Trophoblast cell (in vitro differentiated cells and primary cell): ENCODE data around the gene IFNG.

Experiments
- DNase-seq, 2 donors: peaks; one replicate each; pipeline ENCODE4 v3.0.0-alpha.2; 2016
- H2AFZ ChIP-seq: 2 replicates; pipeline ENCODE4 v1.6.1; 2013; ENCODE audit warnings: low read length, moderate library complexity, mild to moderate bottlenecking; ENCODE audit not compliant: insufficient read depth, poor library complexity
- H2AK5ac ChIP-seq: 2 replicates; pipeline ENCODE4 v1.6.1; 2013; ENCODE audit warnings: mild to moderate bottlenecking, low read length
- H2BK120ac ChIP-seq: 2 replicates; pipeline ENCODE4 v1.6.1; 2013; ENCODE audit warnings: low read length, mild to moderate bottlenecking, moderate library complexity; ENCODE audit not compliant: insufficient read depth, poor library complexity
- H2BK12ac ChIP-seq: 2 replicates; pipeline ENCODE4 v1.6.1; 2013; ENCODE audit warnings: mild to moderate bottlenecking, low read length, moderate library complexity
- H2BK5ac ChIP-seq: 2 replicates; pipeline ENCODE4 v1.6.1; 2013; ENCODE audit warnings: low read length, low read depth, moderate library complexity, mild to moderate bottlenecking; ENCODE audit not compliant: poor library complexity
- H3K14ac ChIP-seq: 2 replicates; pipeline ENCODE4 v1.6.1; 2013; ENCODE audit warnings: mild to moderate bottlenecking, low read length
- H3K18ac ChIP-seq: 2 replicates; pipeline ENCODE4 v1.6.1; 2013; ENCODE audit warnings: mild to moderate bottlenecking, low read length
- H3K23ac ChIP-seq: 2 replicates; pipeline ENCODE4 v1.6.1; 2013; ENCODE audit warnings: low read length
- H3K27ac ChIP-seq: 2 replicates; pipeline ENCODE4 v1.5.1; 2013; ENCODE audit warnings: low read depth, mild to moderate bottlenecking, inconsistent platforms, low read length, moderate library complexity
- H3K27me3 ChIP-seq: 2 replicates; pipeline ENCODE4 v1.6.1; 2013; ENCODE audit warnings: inconsistent platforms, mild to moderate bottlenecking, low read length, moderate library complexity; ENCODE audit not compliant: insufficient read depth
- H3K36me3 ChIP-seq, 2 experiments: 1 replicate in 1 of 2; 2 replicates in 1 of 2; pipeline ENCODE4 v1.6.1; 2013; ENCODE audit warnings: low read length in 2 of 2, mild to moderate bottlenecking in 2 of 2, moderate library complexity in 1 of 2; ENCODE audit not compliant: insufficient read depth in 2 of 2, control insufficient read depth in 1 of 2
- H3K4ac ChIP-seq: 2 replicates; pipeline ENCODE4 v1.6.1; 2013; ENCODE audit warnings: low read depth, mild to moderate bottlenecking, low read length, moderate library complexity
- H3K4me1 ChIP-seq, 2 experiments: 1 replicate in 1 of 2; 2 replicates in 1 of 2; pipeline ENCODE4 v1.6.1; 2013; ENCODE audit warnings: low read length in 2 of 2, mild to moderate bottlenecking in 2 of 2, moderate library complexity in 1 of 2; ENCODE audit not compliant: insufficient read depth in 2 of 2, control insufficient read depth in 1 of 2
- H3K4me2 ChIP-seq: 2 replicates; pipeline ENCODE4 v1.6.1; 2013; ENCODE audit warnings: inconsistent platforms, mild to moderate bottlenecking, low read length, moderate library complexity
- H3K4me3 ChIP-seq: 2 replicates; pipeline ENCODE4 v1.5.1; 2013; ENCODE audit warnings: mild to moderate bottlenecking, low read depth, low read length, inconsistent platforms
- H3K79me1 ChIP-seq: one replicate; pipeline ENCODE4 v1.6.1; 2013; ENCODE audit warnings: low read length
- H3K79me2 ChIP-seq: 2 replicates; pipeline ENCODE4 v1.6.1; 2013; ENCODE audit warnings: low read length, mild to moderate bottlenecking; ENCODE audit not compliant: control insufficient read depth, insufficient read depth, poor library complexity
- H3K9ac ChIP-seq: 2 replicates; pipeline ENCODE4 v1.6.1; 2013; ENCODE audit warnings: mild to moderate bottlenecking, low read length
- H3K9me3 ChIP-seq: 2 replicates; pipeline ENCODE4 v1.6.1; 2013; ENCODE audit warnings: low read depth, mild to moderate bottlenecking, control low read depth, inconsistent platforms, low read length; ENCODE audit not compliant: insufficient read depth
- H4K12ac ChIP-seq: 2 replicates; pipeline ENCODE4 v1.6.1; 2013; ENCODE audit warnings: low read depth, mild to moderate bottlenecking, low read length, moderate library complexity
- H4K8ac ChIP-seq: 2 replicates; pipeline ENCODE4 v1.6.1; 2013; ENCODE audit warnings: low read depth, mild to moderate bottlenecking, low read length, moderate library complexity
- H4K91ac ChIP-seq: one replicate; pipeline ENCODE4 v1.6.1; 2013; ENCODE audit warnings: low read depth, mild to moderate bottlenecking, low read length, moderate library complexity
- WGBS: extraction: QIAGEN DNeasy Blood & Tissue Kit; methylation state at CpG from one replicate; pipeline ENCODE4 v1.1.7; 2013; ENCODE audit warnings: missing lambda C conversion rate; ENCODE audit not compliant: insufficient read length, insufficient coverage; ENCODE audit errors: extremely low coverage; 5-methylcytosine and 5-hydroxymethylcytosine counted together

Gene IFNG

DNA sequence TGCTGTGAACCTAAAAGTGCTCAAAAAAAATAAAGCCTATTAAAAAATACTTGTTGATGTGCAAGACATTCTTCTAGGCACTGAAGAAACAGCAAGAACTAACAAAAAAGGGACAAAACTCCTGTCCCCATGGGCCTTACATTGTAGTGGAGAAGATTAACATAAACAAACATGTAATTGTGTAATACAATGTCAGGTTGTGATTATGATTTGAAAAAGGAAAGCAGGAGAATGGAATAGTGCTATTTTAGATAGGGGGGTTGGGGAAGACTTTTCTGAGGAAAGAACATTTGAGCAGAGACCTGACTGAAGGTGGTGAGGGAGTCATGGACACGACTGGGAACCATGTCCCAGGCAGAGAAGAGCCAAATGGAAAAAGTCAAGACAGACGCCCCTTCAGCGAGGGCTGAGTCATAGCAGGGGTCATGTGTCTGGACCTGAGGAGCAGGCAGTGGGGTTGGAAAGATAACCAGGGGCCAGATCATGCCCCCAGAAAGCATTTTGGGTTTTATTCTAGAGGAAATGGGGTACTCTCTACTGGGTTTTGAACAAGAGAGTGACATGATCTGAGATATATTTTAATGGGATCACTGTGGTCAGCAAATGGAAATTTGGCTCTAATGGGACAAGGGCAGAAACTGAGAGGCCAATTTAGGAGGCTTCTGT lies 19.4 kb upstream of the IFNG start:
- no peaks in the 10 kb centered on the region for H3K36me3 ChIP-seq
- H3K18ac ChIP-seq = no peak overlapping the region
- no peak overlapping the region for H2BK5ac ChIP-seq
- no peaks in the 10 kb centered on the region for H3K79me1 ChIP-seq
- no peak overlapping the region for H2AK5ac ChIP-seq
- DNase-seq = no peak
- peaks cover under 1% of the 10 kb centered on the region for H3K27me3 ChIP-seq
- no peaks in the 10 kb centered on the region for H3K9me3 ChIP-seq
- no CpG with 5 or more reads among the region's 3 CpGs for WGBS
- no peak overlapping the region for H2BK12ac ChIP-seq
- no peak overlapping the region for H4K12ac ChIP-seq
- H3K4me2 ChIP-seq = no peak overlapping the region
- no peak overlapping the region for H4K91ac ChIP-seq
- no peak overlapping the region for H3K14ac ChIP-seq
- H3K4ac ChIP-seq = no peak overlapping the region
- no peak overlapping the region for H3K27ac ChIP-seq
- no peak overlapping the region for H2BK120ac ChIP-seq
- H4K8ac ChIP-seq = no peak overlapping the region
- peaks cover 2% of the 10 kb centered on the region in 2 experiments for H3K4me1 ChIP-seq
- H3K79me2 ChIP-seq = no peaks in the 10 kb centered on the region
- H2AFZ ChIP-seq = no peak overlapping the region
- no peak overlapping the region for H3K23ac ChIP-seq
- no peak overlapping the region for H3K9ac ChIP-seq
- no peak overlapping the region for H3K4me3 ChIP-seq

GRCh38 chr12:68178184-68178583 lies 18.6 kb upstream of the IFNG start:
- no peak overlapping the region for H2BK5ac ChIP-seq
- H3K27ac ChIP-seq = no peak overlapping the region
- H3K79me2 ChIP-seq = no peaks in the 10 kb centered on the region
- no peak overlapping the region for H3K23ac ChIP-seq
- no peak for DNase-seq
- no peak overlapping the region for H3K14ac ChIP-seq
- H2AK5ac ChIP-seq = no peak overlapping the region
- no peaks in the 10 kb centered on the region for H3K9me3 ChIP-seq
- no peaks in the 10 kb centered on the region for H3K79me1 ChIP-seq
- H4K8ac ChIP-seq = no peak overlapping the region
- H3K4me2 ChIP-seq = no peak overlapping the region
- no peak overlapping the region for H2BK12ac ChIP-seq
- no peak overlapping the region for H2AFZ ChIP-seq
- H3K4me3 ChIP-seq = no peak overlapping the region
- no peak overlapping the region for H2BK120ac ChIP-seq
- H3K4ac ChIP-seq = no peak overlapping the region
- H4K91ac ChIP-seq = no peak overlapping the region
- no peaks in the 10 kb centered on the region for H3K36me3 ChIP-seq
- H3K18ac ChIP-seq = no peak overlapping the region
- H3K27me3 ChIP-seq = no peaks in the 10 kb centered on the region
- H3K4me1 ChIP-seq = peaks cover 2% of the 10 kb centered on the region in 2 experiments
- H3K9ac ChIP-seq = no peak overlapping the region
- H4K12ac ChIP-seq = no peak overlapping the region

DNA sequence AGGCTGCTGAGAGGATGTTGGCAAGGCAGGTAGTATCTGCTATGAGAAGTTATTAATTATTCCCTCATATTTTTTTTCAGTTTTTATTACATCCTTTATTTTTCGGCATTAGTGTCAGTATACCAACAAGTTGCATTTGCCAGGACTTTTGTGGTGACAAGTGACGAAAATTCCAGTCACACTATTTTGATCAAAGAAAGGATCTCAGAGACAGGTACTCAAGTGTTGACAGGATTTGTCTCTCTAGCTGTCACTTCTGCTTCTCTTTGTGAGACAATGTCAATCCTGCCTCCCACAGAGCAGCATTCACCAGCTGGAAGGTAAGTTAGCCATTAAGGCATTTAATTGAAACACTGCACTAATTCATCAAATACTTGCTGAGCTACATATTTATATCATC lies 18.0 kb upstream of the IFNG start:
- no peak overlapping the region for H3K4me2 ChIP-seq
- no peak for DNase-seq
- H3K79me2 ChIP-seq = no peaks in the 10 kb centered on the region
- H3K27me3 ChIP-seq = no peaks in the 10 kb centered on the region
- H3K14ac ChIP-seq = no peak overlapping the region
- no peak overlapping the region for H3K23ac ChIP-seq
- no peak overlapping the region for H3K9ac ChIP-seq
- H2AK5ac ChIP-seq = no peak overlapping the region
- H4K91ac ChIP-seq = no peak overlapping the region
- H3K79me1 ChIP-seq = no peaks in the 10 kb centered on the region
- no peak overlapping the region for H3K4ac ChIP-seq
- H2BK120ac ChIP-seq = no peak overlapping the region
- H3K27ac ChIP-seq = no peak overlapping the region
- H2AFZ ChIP-seq = no peak overlapping the region
- H3K18ac ChIP-seq = no peak overlapping the region
- no peaks in the 10 kb centered on the region for H3K9me3 ChIP-seq
- no peaks in the 10 kb centered on the region for H3K36me3 ChIP-seq
- no peak overlapping the region for H4K8ac ChIP-seq
- WGBS = no CpG with 5 or more reads among the region's 2 CpGs
- H3K4me1 ChIP-seq = peaks cover 2% of the 10 kb centered on the region in 2 experiments
- no peak overlapping the region for H2BK12ac ChIP-seq
- H2BK5ac ChIP-seq = no peak overlapping the region
- H4K12ac ChIP-seq = no peak overlapping the region
- no peak overlapping the region for H3K4me3 ChIP-seq

DNA sequence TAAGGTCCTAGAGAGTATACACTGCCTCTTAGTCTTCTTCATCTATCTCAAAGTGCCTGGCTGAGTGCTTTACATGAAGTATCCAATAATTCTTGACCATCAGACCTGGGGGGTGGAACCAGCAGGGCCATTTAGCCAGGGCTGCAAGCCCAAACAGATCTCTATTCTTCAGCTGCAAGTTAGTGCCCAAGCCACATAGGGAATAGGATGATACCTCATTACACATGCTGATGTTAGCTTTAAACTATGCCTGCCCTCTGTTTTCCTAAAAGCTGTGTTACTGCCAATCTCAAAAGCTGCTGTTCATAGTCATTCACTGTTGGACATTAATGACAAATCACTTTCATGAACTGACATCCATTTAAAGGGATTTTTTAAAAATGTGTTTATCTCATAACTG lies 16.7 kb upstream of the IFNG start:
- Histone ChIP-seq H2BK5ac (no peak overlapping the region), H3K4me1 (peaks cover 2% of the 10 kb centered on the region in 2 experiments), H3K23ac (no peak overlapping the region), H4K91ac (no peak overlapping the region), H3K4ac (no peak overlapping the region), H3K4me2 (no peak overlapping the region), H2AFZ (no peak overlapping the region), H3K36me3 (no peaks in the 10 kb centered on the region), H2BK120ac (no peak overlapping the region), H3K27ac (no peak overlapping the region), H3K9ac (no peak overlapping the region), H2AK5ac (no peak overlapping the region), H3K79me1 (no peaks in the 10 kb centered on the region), H3K14ac (no peak overlapping the region), H3K27me3 (no peaks in the 10 kb centered on the region), H3K18ac (no peak overlapping the region), H3K9me3 (no peaks in the 10 kb centered on the region), H3K79me2 (no peaks in the 10 kb centered on the region), H4K8ac (no peak overlapping the region), H4K12ac (no peak overlapping the region), H3K4me3 (no peak overlapping the region), H2BK12ac (no peak overlapping the region)
- DNase-seq = no peak
